ENCODE data around the gene TULP3.

Gene TULP3

GRCh38 chr12:2890388-2891239 is at the start of gene TULP3:
TULP3 (plus strand) TSS chr12:2890891; CDS start chr12:2890948, 57 bp downstream.
- Mint-ChIP-seq H3K4me1 (peaks cover 40% of the 10 kb centered on the region), H3K27ac (peak within 1 kb of the TSS; percentile 93 to 96 (median 93)), H3K36me3 (ENCODE audit: low read depth) (peaks cover 20% of the 10 kb centered on the region), H3K4me3 (peak within 1 kb of the TSS; percentile 92 to 98 (median 96)), H3K9me3 (no peaks in the 10 kb centered on the region), H3K27me3 (ENCODE audit: low read depth) (no peaks in the 10 kb centered on the region)
- no peak for TF ChIP-seq CTCF (IDR thresholded peaks at IDR 0.05; ENCODE audit: unreplicated experiment in 3 of 3)

- peaks cover 9% of the 10 kb centered on the region for H3K4me1 Mint-ChIP-seq
- TF ChIP-seq CTCF (IDR thresholded peaks at IDR 0.05; ENCODE audit: unreplicated experiment in 3 of 3): no peak
- H3K4me3 Mint-ChIP-seq: no peak overlapping the region
- H3K27me3 Mint-ChIP-seq (ENCODE audit: low read depth): no peaks in the 10 kb centered on the region
- no peak overlapping the region for H3K27ac Mint-ChIP-seq
- H3K36me3 Mint-ChIP-seq (ENCODE audit: low read depth): peaks cover 4% of the 10 kb centered on the region
- no peaks in the 10 kb centered on the region for H3K9me3 Mint-ChIP-seq
Observed at GRCh38 chr12:2841056-2841650, 49.5 kb upstream of the TULP3 start.

- Mint-ChIP-seq H3K9me3 (no peaks in the 10 kb centered on the region), H3K27ac (no peak overlapping the region), H3K4me3 (no peak overlapping the region), H3K36me3 (ENCODE audit: low read depth) (peaks cover 4% of the 10 kb centered on the region), H3K27me3 (ENCODE audit: low read depth) (no peaks in the 10 kb centered on the region), H3K4me1 (peaks cover 21% of the 10 kb centered on the region)
- TF ChIP-seq CTCF (IDR thresholded peaks at IDR 0.05; ENCODE audit: unreplicated experiment in 3 of 3): no peak
Observed at GRCh38 chr12:2842948-2843347, 47.7 kb upstream of the TULP3 start.

- H3K4me3 Mint-ChIP-seq: peak overlapping the region in 1 of 3 experiments; percentile 11
- H3K36me3 Mint-ChIP-seq (ENCODE audit: low read depth): peaks cover under 1% of the 10 kb centered on the region
- H3K4me1 Mint-ChIP-seq: peaks cover 37% of the 10 kb centered on the region
- H3K27me3 Mint-ChIP-seq (ENCODE audit: low read depth): no peaks in the 10 kb centered on the region
- no peak for TF ChIP-seq CTCF (IDR thresholded peaks at IDR 0.05; ENCODE audit: unreplicated experiment in 3 of 3)
- peak overlapping the region; percentile 6 to 65 (median 37) for H3K27ac Mint-ChIP-seq
- no peaks in the 10 kb centered on the region for H3K9me3 Mint-ChIP-seq
Observed at GRCh38 chr12:2844786-2845185, 45.9 kb upstream of the TULP3 start.

- H3K4me3 Mint-ChIP-seq: no peak overlapping the region
- H3K9me3 Mint-ChIP-seq: no peaks in the 10 kb centered on the region
- peaks cover 39% of the 10 kb centered on the region for H3K4me1 Mint-ChIP-seq
- no peaks in the 10 kb centered on the region for H3K36me3 Mint-ChIP-seq (ENCODE audit: low read depth)
- peak overlapping the region; percentile 6 to 65 (median 37) for H3K27ac Mint-ChIP-seq
- TF ChIP-seq CTCF (IDR thresholded peaks at IDR 0.05; ENCODE audit: unreplicated experiment in 3 of 3): no peak
- no peaks in the 10 kb centered on the region for H3K27me3 Mint-ChIP-seq (ENCODE audit: low read depth)
Observed at GRCh38 chr12:2845280-2845679, 45.4 kb upstream of the TULP3 start.
